Spleen (tissue), 7 donors: ENCODE data around the gene SEPHS1.

Experiments used
- POLR2A ChIP-seq, 3 donors: fragments of 450-650 bp; IDR thresholded peaks; one replicate each; pipeline ENCODE4 v1.5.1; 2017; ENCODE audit warnings: antibody characterized with exemption in 3 of 3, mild to moderate bottlenecking in 1 of 3
- POLR2AphosphoS5 ChIP-seq, 3 donors: sonication (generic); formaldehyde crosslinking; IDR thresholded peaks; one replicate each; pipeline ENCODE4 v1.5.1; 2017; ENCODE audit warnings: antibody characterized with exemption in 3 of 3
- TF ChIP-seq, protein P1 (sequence below), 11 experiments: fragments of 200-600 bp in 7 of 11; fragments of 450-650 bp in 4 of 11; sonication (generic) in 4 of 11; IDR thresholded peaks in 8 of 11; conservative IDR thresholded peaks in 3 of 11; 1 replicate in 7 of 11; 2 replicates in 4 of 11; pipeline versions ENCODE4 v1.4.0 to v1.8.0; 2016 to 2021; ENCODE audit warnings: antibody characterized with exemption in 11 of 11, inconsistent platforms in 4 of 11, mild to moderate bottlenecking in 1 of 11
- donor health status: DM: no; HTN: no; CAD: no; lungs with moderate emphysema.
- donor health status: DM: no; HTN: no; CAD: no.
- donor health status: DM: no; HTN: no; CAD: no.

DNA sequence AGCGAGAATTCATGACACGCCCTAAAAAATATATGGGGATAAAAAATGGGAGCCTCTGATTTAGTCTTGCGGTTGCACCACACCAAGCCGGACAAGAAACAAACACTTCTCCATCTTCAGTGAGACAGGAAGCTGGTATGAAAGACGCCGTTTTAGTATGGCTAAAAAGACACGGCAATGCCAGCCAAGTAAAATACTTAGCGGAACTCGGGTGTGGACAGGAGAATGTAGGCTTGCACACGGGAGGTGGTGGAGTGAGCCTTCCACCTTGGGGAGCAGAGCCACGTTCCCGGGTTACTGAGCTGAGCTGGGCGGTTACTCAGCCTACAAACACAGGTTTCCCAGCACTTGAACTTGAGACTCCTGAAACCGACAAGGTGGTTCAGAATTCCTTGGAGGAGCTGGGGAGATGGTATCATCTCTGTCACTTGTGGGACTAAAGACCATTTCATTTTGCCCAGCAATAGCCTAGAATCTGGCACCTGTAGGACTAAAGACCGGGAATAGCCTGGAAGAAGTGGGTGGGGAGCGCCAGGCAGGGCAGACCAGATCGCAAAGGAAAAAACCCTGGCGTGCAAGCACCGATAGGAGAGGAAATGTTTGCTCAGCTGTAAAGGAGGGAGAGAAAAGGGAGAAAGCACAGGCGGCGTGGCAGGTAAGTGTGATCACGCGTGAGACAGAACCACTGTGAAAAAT lies 34.8 kb upstream of the SEPHS1 start:
- no peak for TF ChIP-seq POLR2A (IDR thresholded peaks at IDR 0.05)
- no peak for TF ChIP-seq POLR2AphosphoS5 (IDR thresholded peaks at IDR 0.05)
- TF ChIP-seq, protein P1, sequence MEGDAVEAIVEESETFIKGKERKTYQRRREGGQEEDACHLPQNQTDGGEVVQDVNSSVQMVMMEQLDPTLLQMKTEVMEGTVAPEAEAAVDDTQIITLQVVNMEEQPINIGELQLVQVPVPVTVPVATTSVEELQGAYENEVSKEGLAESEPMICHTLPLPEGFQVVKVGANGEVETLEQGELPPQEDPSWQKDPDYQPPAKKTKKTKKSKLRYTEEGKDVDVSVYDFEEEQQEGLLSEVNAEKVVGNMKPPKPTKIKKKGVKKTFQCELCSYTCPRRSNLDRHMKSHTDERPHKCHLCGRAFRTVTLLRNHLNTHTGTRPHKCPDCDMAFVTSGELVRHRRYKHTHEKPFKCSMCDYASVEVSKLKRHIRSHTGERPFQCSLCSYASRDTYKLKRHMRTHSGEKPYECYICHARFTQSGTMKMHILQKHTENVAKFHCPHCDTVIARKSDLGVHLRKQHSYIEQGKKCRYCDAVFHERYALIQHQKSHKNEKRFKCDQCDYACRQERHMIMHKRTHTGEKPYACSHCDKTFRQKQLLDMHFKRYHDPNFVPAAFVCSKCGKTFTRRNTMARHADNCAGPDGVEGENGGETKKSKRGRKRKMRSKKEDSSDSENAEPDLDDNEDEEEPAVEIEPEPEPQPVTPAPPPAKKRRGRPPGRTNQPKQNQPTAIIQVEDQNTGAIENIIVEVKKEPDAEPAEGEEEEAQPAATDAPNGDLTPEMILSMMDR (IDR thresholded peaks at IDR 0.05 in 8 of 11, conservative IDR thresholded peaks at IDR 0.05 in 3 of 11): no peak
